ENCODE data around the gene ITFG1. TPM values are rescaled to one million over a fixed set of nuclear protein-coding genes. Genes with fewer than 3 reads are reported as not detected.
"Not testable (repeated sequence)": the region's sequence is repeated elsewhere in the genome, so short reads cannot be mapped to it uniquely, and the experiment has no call there.

The ITFG1 gene
- total RNA-seq, 3 donors from 2014 or later, result 42.3 to 55.2 (median 53.4) TPM

- H3K36me3 ChIP-seq, result no peaks in the 10 kb centered on the region
- intact Hi-C loops (cut with DNase I; ENCODE audit: low total_unique reads), result no loop called here
- no peak for DNase-seq (ENCODE audit: low spot score in 2 of 2)
- no peak overlapping the region for H3K27ac ChIP-seq
- no peaks in the 10 kb centered on the region for H3K4me1 ChIP-seq
- H3K4me3 ChIP-seq, result no peak overlapping the region
- no peak for TF ChIP-seq POLR2AphosphoS5 (IDR thresholded peaks at IDR 0.05)
- no peak for TF ChIP-seq CTCF (IDR thresholded peaks at IDR 0.05)
- no peak for TF ChIP-seq POLR2A (IDR thresholded peaks at IDR 0.05)
- H3K27me3 ChIP-seq, result no peaks in the 10 kb centered on the region
- H3K9me3 ChIP-seq, result no peaks in the 10 kb centered on the region
These were observed 263.2 kb downstream of the ITFG1 start for GRCh38 chr16:47197536-47198179.

- no peaks in the 10 kb centered on the region for H3K36me3 ChIP-seq
- intact Hi-C loops (cut with DNase I; ENCODE audit: low total_unique reads), result no loop called here
- no peak overlapping the region for H3K27ac ChIP-seq
- no peaks in the 10 kb centered on the region for H3K27me3 ChIP-seq
- H3K4me3 ChIP-seq, result no peak overlapping the region
- no peak for DNase-seq (ENCODE audit: low spot score in 2 of 2)
- no peaks in the 10 kb centered on the region for H3K4me1 ChIP-seq
- H3K9me3 ChIP-seq, result no peaks in the 10 kb centered on the region
- TF ChIP-seq CTCF (IDR thresholded peaks at IDR 0.05) (no peak), POLR2AphosphoS5 (IDR thresholded peaks at IDR 0.05) (no peak), POLR2A (IDR thresholded peaks at IDR 0.05) (no peak)
These were observed 264.4 kb downstream of the ITFG1 start for GRCh38 chr16:47196457-47196856.

GRCh38 chr16:47182318-47182717 is 278.5 kb downstream of the ITFG1 start:
- intact Hi-C loops (cut with DNase I; ENCODE audit: low total_unique reads), result no loop called here
- no peak for TF ChIP-seq POLR2A (IDR thresholded peaks at IDR 0.05)
- TF ChIP-seq POLR2AphosphoS5 (IDR thresholded peaks at IDR 0.05), result no peak
- no peak for TF ChIP-seq CTCF (IDR thresholded peaks at IDR 0.05)
- no peaks in the 10 kb centered on the region for H3K36me3 ChIP-seq

GRCh38 chr16:47181066-47181465 is 279.8 kb downstream of the ITFG1 start:
- intact Hi-C loops (cut with DNase I; ENCODE audit: low total_unique reads); H3K4me1 ChIP-seq; H3K27me3 ChIP-seq; H3K4me3 ChIP-seq; DNase-seq (ENCODE audit: low spot score in 2 of 2); H3K9me3 ChIP-seq; H3K27ac ChIP-seq; H3K36me3 ChIP-seq: not testable (repeated sequence)

More at GRCh38 chr16:47182318-47182717, 278.5 kb downstream of the ITFG1 start:
- DNase-seq (ENCODE audit: low spot score in 2 of 2), result no peak
- no peak overlapping the region for H3K27ac ChIP-seq
- H3K9me3 ChIP-seq, result no peaks in the 10 kb centered on the region
- no peaks in the 10 kb centered on the region for H3K27me3 ChIP-seq
- H3K4me1 ChIP-seq, result no peaks in the 10 kb centered on the region
- H3K4me3 ChIP-seq, result no peak overlapping the region

GRCh38 chr16:47180073-47180472 is 280.8 kb downstream of the ITFG1 start:
- no peaks in the 10 kb centered on the region for H3K9me3 ChIP-seq
- DNase-seq (ENCODE audit: low spot score in 2 of 2), result no peak
- no peak for TF ChIP-seq POLR2AphosphoS5 (IDR thresholded peaks at IDR 0.05)
- TF ChIP-seq POLR2A (IDR thresholded peaks at IDR 0.05), result no peak
- TF ChIP-seq CTCF (IDR thresholded peaks at IDR 0.05), result no peak
- no peaks in the 10 kb centered on the region for H3K36me3 ChIP-seq
- intact Hi-C loops (cut with DNase I; ENCODE audit: low total_unique reads), result no loop called here
- no peaks in the 10 kb centered on the region for H3K4me1 ChIP-seq
- H3K4me3 ChIP-seq, result no peak overlapping the region
- no peaks in the 10 kb centered on the region for H3K27me3 ChIP-seq
- no peak overlapping the region for H3K27ac ChIP-seq

GRCh38 chr16:47175152-47175551 is 285.7 kb downstream of the ITFG1 start:
- Histone ChIP-seq H3K27me3 (no peaks in the 10 kb centered on the region), H3K36me3 (no peaks in the 10 kb centered on the region), H3K4me3 (no peak overlapping the region), H3K9me3 (no peaks in the 10 kb centered on the region), H3K27ac (no peak overlapping the region), H3K4me1 (no peaks in the 10 kb centered on the region)
- no peak for TF ChIP-seq POLR2AphosphoS5 (IDR thresholded peaks at IDR 0.05)
- TF ChIP-seq CTCF (IDR thresholded peaks at IDR 0.05), result no peak
- no peak for TF ChIP-seq POLR2A (IDR thresholded peaks at IDR 0.05)
- intact Hi-C loops (cut with DNase I; ENCODE audit: low total_unique reads), result no loop called here
- DNase-seq (ENCODE audit: low spot score in 2 of 2), result no peak

Data from breast epithelium (tissue), 4 donors.